GM18867 (cell line): ENCODE results near the gene RBP3.

Source experiments
- ATAC-seq: cut with Tn5 transposase; IDR thresholded peaks from one replicate; pipeline ENCODE4 v1.9.1; 2021; ENCODE audit warnings: mild to moderate bottlenecking, moderate library complexity; ENCODE audit not compliant: unreplicated experiment

Gene RBP3

DNA sequence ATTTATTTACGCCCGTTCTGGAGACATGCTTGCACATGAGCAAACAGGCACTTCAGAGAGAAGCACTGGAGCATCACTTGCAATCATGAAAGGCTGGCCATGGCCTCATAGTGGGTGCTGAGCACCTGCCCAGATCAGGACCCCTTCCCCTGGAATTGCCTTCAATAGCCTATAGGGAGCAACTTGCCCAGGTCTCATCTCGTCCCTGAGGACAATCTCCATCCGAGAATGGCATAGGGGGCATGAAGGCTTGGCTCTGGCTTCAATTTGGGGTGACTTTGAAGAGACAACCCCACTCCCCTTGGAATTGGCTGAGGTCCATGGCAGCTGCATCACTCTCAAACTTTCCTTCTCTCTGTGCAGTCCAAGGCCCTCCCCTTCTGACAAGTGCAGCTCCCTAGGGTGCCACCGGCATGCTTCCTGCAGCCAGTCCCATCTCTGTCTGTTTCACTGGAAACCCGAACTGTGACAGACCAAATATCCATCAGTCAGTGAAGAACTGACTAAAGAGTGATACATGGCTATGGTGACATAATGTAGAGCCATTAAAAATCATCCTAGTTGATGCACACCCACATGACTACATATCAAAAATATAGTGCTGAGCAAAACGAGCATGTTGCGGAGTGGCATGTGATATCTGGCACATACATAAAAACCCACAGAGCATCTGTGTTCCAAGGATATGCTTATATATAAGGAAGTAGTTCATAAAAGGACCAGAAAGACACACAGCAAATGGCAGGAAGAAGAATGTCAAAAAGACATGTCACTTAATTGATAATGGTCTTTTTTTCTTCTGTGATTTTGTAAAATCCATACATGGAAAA, 13.5 kb upstream of the RBP3 start:
- no peak for ATAC-seq

DNA sequence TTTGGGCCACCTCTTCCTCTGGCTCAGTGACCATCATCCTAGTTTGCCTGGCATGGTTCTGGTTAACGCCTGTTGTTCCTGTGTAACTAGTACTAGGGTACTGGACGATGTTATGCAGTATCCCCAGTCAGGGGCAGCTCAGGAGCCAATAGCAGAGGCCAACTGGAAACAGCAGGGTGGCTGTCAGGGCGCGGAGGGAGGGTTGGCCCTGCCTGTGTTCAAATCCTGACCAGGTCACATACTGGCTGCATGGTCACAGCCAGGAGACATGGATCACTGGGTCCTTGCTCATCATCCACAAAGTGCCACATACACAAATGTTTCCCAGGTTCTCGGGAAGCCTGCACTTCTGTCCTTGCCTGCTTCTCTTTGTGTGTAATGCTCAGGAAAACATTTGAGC, 12.3 kb upstream of the RBP3 start:
- ATAC-seq: no peak

DNA sequence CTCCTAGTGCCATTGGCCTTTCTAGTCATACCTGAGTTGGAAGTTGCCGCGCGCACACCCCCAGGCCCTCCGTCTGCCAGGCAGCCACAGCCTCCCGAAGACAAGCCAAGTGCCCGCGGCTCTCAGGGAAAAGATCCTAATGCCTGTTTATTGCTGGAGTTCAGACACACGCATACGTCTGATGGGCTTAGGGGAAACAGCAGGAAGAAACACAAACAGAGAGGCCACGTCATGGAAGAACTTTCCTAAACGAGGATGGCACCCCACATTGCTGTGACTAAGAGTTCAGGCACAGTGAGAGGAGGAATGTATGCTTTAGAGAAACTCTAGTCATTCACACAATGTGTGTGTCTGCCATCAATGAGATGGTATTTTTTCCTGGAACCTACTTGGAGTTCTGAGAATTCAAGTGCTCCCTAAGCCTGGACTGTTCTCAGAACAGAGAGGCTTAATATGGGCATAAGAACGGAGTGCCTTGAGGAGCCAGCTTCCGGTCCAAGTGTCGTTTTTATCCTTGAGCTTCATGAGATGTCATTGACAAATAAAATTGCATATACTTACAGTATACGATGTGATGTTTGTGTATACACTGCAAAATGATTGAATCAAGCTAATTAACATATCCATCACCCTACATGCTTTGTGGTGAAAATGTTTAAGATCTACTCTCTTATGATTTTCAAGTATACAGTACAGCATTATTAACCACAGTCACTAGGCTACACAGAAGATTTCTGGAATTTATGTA, 11.6 kb upstream of the RBP3 start:
- ATAC-seq: no peak

DNA sequence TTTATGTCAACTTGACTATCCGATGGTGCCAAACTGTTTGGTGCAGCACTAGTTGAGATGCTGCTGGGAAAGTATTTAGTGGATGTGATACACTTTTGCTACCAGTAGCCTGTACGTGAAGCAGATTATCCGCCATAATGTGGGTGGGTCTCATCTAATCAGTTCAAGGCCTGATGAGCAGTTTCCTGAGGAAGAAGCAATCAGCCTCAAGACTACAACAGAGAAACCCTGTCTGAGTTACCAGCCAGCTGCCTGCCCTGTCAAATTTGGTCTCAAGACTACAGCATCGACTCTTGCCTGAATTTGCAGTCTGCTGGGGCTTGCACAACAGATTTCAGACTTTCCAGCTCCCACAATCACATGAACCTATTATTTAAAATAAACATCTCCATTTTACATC, 10.9 kb upstream of the RBP3 start:
- ATAC-seq: no peak

DNA sequence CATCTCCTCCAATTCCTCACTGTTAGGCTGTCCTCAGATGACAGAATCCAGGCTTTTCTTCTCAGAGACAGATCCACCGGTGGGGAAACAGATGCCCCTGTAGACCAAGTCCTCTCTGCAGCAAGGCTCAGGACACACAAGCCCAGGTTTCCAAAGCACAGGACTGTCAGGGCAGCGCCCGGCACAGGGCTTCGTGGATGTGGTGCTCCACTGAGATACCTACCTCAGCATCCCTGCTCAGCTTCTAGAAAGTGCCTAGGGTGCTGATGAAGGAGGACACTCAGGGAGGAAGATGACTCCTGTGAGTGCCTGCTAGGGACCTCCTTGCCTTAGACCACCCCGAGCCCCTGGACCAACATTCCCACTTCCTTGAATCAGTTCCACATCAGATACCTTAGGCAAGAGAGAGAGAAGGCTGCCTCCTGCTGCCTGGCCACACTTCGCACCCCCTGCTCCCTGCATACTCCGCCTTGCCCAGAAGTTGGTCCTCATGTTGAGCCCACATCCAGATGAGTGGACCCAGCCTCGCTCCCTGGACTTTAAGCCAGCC, 8.9 kb upstream of the RBP3 start:
- ATAC-seq: no peak

DNA sequence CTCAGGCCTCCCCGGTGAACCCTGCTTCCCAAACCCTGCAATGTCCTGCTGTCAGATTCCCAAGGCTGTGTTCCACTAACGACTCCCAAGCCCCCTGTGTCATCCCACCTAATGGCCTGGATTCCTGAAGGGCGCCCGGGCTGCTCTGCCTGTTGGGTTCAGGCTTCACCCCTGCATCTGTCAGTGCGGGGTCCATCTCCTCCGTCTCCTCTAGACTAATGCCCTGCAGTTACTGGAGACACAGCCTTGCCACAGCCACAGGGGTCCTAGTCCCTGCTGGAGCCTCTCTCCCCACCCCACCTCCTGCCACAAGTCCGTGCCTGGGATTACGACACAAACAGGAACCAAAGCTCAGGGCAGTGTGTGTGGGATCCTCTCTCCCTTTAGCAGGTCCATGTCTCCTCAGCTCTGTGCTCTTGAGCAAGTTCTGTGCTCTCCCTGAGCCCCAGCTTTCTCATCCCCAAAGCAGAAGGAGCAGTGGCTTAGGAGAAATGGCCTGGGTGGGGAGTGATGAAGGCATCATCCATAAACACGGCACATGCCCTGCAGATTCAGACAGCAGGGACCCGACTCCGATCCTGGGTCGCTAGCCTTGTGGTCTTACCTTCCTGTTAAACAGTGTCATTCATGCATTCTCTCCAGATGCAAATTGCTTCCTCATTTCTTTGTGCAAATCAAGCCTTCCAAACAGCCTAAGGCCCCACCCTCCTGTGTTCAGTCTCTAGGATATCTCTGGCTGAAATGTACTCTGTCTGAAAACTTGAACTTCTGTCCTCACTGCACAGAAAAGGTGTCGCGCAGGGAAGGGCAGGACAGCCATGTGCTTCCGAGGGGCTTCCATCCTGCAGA, 8.2 kb upstream of the RBP3 start:
- no peak for ATAC-seq

DNA sequence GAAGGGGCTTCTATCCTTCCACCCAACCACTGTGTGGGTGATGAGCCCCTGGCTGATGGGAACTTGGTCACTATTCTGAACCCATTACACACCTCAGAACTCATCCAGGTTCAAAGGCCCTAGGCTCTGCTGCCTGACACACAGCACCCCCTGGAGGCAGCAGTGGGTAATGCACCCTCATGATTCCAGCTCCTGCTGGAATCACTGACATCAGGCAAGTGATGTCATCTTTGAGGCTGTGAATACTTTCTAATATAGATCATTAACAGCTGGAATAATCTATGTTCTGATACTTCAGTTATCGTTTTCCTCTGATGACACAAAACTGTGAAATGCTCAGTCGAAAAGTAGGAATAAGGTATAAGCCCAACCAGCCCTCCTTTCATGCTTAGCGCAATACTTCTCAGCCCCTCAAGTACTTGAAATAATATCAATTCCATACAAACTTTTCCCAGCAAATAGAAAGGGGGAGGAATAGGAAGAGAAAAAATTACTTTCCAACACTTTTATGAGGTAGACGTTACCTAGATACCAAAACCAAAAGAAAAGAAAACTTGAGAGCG, 7.5 kb upstream of the RBP3 start:
- no peak for ATAC-seq

DNA sequence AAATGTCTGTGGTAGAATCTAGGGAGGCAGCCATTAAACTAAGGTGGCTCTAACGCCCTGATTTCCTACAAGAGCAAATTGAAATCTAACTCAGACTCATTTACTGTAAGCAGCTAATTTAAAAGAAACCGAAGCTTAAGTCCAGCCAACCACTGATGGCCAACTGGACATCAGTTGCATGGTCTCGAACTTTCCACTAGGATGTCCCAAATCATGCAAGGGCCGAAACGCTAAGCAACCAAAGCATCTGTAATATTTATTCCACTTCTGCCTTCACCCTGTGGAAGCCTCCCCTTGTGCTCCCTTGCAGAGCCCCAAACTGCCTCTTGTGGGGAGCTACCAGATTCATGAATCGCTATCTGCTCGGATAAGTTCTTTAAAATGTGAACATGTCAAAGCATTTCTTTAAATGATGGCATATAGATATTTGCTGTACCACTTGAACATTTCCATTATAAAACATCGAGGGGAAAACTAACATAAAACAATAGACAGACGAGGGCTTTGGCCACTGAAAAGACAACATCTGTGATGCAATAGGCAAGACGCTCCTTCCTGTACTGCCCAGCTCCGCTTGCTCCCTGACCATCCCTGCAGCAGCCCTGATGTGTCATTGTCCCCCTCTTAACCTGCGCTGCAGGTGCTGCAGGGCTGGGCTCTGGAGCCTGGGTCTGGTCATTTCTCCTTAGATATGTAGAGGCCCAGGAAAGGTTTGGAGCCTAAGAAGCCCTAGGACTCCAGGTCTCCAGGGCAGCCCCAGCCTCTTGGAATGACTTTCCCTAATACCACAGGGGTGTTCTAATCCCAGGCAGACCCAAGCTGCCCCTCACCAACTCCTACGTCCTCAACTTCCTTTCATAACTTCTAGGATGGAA, 2.9 kb upstream of the RBP3 start:
- no peak for ATAC-seq

DNA sequence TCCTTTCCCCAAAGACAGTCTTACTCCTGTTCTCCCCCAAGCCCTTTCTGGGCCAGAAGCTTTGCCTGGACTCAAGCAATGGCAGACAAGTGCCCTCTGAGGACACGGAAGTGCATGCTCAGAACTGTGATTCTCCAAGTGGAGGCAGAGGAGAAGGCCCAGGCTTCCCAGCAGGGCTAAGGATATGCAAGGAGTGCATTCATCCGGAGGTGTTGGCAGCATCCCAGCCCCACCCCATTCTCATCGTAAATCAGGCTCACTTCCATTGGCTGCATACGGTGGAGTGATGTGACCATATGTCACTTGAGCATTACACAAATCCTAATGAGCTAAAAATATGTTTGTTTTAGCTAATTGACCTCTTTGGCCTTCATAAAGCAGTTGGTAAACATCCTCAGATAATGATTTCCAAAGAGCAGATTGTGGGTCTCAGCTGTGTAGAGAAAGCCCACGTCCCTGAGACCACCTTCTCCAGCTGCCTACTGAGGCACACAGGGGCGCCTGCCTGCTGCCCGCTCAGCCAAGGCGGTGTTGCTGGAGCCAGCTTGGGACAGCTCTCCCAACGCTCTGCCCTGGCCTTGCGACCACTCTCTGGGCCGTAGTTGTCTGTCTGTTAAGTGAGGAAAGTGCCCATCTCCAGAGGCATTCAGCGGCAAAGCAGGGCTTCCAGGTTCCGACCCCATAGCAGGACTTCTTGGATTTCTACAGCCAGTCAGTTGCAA, 1.4 kb upstream of the RBP3 start:
- no peak for ATAC-seq

DNA sequence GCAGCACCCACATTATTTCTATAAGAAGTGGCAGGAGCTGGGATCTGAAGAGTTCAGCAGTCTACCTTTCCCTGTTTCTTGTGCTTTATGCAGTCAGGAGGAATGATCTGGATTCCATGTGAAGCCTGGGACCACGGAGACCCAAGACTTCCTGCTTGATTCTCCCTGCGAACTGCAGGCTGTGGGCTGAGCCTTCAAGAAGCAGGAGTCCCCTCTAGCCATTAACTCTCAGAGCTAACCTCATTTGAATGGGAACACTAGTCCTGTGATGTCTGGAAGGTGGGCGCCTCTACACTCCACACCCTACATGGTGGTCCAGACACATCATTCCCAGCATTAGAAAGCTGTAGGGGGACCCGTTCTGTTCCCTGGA, 874 bp upstream of the RBP3 start:
- no peak for ATAC-seq

DNA sequence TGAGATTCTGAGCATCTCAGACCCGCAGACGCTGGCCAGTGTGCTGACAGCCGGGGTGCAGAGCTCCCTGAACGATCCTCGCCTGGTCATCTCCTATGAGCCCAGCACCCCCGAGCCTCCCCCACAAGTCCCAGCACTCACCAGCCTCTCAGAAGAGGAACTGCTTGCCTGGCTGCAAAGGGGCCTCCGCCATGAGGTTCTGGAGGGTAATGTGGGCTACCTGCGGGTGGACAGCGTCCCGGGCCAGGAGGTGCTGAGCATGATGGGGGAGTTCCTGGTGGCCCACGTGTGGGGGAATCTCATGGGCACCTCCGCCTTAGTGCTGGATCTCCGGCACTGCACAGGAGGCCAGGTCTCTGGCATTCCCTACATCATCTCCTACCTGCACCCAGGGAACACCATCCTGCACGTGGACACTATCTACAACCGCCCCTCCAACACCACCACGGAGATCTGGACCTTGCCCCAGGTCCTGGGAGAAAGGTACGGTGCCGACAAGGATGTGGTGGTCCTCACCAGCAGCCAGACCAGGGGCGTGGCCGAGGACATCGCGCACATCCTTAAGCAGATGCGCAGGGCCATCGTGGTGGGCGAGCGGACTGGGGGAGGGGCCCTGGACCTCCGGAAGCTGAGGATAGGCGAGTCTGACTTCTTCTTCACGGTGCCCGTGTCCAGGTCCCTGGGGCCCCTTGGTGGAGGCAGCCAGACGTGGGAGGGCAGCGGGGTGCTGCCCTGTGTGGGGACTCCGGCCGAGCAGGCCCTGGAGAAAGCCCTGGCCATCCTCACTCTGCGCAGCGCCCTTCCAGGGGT, 703 bp downstream of the RBP3 start:
- no peak for ATAC-seq

DNA sequence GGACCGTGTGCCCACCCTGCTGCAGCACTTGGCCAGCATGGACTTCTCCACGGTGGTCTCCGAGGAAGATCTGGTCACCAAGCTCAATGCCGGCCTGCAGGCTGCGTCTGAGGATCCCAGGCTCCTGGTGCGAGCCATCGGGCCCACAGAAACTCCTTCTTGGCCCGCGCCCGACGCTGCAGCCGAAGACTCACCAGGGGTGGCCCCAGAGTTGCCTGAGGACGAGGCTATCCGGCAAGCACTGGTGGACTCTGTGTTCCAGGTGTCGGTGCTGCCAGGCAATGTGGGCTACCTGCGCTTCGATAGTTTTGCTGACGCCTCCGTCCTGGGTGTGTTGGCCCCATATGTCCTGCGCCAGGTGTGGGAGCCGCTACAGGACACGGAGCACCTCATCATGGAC, 1.4 kb downstream of the RBP3 start:
- no peak for ATAC-seq

DNA sequence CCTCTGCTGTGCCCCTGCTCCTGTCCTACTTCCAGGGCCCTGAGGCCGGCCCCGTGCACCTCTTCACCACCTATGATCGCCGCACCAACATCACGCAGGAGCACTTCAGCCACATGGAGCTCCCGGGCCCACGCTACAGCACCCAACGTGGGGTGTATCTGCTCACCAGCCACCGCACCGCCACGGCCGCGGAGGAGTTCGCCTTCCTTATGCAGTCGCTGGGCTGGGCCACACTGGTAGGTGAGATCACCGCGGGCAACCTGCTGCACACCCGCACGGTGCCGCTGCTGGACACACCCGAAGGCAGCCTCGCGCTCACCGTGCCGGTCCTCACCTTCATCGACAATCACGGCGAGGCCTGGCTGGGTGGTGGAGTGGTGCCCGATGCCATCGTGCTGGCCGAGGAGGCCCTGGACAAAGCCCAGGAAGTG, 1.8 kb downstream of the RBP3 start:
- ATAC-seq: no peak

DNA sequence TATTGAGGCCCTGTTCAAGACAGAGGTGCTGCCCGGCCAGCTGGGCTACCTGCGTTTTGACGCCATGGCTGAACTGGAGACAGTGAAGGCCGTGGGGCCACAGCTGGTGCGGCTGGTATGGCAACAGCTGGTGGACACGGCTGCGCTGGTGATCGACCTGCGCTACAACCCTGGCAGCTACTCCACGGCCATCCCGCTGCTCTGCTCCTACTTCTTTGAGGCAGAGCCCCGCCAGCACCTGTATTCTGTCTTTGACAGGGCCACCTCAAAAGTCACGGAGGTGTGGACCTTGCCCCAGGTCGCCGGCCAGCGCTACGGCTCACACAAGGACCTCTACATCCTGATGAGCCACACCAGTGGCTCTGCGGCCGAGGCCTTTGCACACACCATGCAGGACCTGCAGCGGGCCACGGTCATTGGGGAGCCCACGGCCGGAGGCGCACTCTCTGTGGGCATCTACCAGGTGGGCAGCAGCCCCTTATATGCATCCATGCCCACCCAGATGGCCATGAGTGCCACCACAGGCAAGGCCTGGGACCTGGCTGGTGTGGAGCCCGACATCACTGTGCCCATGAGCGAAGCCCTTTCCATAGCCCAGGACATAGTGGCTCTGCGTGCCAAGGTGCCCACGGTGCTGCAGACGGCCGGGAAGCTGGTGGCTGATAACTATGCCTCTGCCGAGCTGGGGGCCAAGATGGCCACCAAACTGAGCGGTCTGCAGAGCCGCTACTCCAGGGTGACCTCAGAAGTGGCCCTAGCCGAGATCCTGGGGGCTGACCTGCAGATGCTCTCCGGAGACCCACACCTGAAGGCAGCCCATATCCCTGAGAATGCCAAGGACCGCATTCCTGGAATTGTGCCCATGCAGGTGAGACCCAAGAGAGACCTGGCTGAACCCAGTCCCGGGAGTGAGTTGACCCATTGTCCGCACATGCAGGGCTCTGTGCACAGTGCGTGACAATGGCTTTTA, 2.8 kb downstream of the RBP3 start:
- no peak for ATAC-seq

DNA sequence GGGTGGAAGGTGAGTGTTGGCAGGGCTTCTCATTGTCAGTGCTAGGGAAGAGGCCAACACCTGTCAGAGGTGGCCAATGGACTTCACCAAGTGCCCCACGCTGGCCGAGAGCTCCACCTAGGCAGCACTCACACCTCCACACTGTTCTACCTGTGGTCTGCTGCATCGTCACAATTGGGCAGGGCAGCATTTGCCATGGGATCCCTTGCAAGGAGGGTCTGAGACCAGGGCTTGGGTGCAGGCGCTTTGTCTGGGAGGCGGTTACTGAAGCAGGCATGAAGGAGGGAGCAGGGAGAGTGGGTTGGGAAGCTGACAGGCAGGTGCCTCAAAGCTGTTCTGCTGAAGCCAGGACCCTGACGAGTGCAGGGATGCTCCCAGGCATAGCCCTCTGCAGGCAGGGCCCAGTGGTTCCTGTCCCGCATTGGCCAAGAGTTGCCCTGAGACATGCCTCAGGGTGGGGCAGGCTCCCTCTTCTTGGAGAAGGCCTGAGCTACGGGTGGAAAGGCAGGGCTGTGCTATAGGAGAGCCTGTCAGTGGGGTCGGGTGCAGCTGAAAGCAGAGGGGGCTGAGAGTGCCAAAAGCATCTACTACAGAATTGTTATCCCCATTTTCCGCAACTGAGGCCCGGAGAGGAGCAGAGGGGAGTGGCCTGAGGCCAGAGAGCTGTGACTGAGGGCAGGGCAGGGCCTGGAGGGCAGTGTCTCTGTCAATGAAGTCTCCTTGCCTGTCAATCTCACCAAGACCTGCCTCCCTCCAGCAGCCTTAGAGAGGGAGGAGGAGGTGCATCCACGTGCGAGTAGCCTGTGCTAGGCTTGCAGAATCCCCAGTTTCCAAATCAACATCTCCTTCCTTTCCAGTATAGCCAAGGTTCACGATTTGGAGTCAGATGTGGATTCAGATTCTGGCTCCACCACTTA, 4.0 kb downstream of the RBP3 start:
- ATAC-seq: no peak

DNA sequence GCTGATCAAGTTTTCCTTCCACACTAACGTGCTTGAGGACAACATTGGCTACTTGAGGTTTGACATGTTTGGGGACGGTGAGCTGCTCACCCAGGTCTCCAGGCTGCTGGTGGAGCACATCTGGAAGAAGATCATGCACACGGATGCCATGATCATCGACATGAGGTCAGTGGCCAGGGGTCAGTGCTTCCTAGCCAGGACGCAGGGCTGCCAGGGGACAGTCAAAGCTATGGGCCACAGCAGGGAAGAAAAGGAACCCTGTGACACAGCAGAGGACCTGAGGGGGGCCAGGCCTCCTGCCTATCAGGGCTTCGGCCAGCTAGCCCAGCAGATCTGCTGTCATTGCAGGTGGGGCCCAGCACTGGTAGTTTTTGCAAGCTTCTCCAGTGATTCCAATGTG, 5.2 kb downstream of the RBP3 start:
- ATAC-seq: no peak
